HL-60/S4 treated with retinoic acid at 250 ng/mL for 4 days and 3 days (cell line): Measurements from ENCODE around the gene CACNA1B.

ENCODE experiments used
- in situ Hi-C: fragments of 300-500 bp; cut with MboI; formaldehyde crosslinking; loops from 2 replicates; pipeline ENCODE4 v1.7.0; 2022; ENCODE audit warnings: low sequenced_read_pairs

CACNA1B gene

DNA sequence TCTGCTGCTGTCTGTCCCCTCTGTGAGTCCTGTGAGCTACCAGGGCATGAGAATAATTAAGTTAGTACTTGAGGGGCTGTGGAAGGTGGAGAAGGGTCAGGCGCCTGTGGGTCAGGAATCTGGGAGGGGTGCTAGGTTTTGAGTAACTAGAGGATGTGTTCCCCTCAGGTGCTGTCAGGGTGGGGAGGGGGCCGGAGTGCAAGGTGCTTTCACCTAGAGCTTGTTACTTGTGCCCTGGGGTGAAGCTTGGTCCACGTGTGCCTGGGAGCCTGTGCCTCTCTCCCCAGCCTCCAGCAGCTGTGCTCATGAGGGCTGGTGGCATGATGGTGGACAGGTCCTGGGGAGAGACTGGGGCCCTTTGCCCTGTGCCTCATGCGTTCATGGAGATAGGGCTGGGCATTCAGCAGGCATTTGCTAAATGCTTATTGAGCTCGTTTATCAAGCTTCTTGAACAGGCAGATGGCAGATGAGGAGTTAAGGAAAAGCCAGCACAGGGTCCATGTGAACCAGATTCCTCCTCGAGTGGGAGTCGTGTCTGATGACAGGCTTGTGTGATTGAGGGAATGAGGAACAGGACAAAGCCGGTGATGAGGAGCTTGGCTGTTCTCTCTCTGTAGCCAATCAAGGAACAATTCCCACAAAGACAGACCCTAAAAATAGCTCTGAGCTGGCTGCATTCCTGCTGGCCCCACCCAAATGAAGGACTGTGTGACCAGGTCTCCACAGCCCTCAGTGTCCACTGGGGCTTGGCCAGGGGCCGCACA, 40.9 kb downstream of the CACNA1B start:
- in situ Hi-C loops, result no loop called here

DNA sequence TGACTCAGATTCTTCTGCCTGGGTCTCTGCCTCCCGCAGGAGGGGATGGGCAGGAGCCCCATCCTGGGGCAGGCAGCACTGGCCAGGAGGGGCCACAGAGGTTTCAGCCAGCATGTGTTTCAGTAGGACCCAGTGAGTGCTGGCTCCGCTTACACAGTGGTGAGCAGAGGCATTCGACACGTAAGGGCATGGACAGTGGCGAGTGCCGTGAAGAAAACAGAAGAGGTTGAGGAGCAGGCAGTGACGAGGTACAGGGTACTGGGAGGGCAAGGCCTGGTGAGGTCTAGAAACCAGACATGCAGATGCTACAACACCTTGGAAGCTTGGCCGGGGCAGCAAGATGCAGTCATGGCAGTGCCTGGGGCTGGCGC, 41.5 kb downstream of the CACNA1B start:
- in situ Hi-C loops, result no loop called here

DNA sequence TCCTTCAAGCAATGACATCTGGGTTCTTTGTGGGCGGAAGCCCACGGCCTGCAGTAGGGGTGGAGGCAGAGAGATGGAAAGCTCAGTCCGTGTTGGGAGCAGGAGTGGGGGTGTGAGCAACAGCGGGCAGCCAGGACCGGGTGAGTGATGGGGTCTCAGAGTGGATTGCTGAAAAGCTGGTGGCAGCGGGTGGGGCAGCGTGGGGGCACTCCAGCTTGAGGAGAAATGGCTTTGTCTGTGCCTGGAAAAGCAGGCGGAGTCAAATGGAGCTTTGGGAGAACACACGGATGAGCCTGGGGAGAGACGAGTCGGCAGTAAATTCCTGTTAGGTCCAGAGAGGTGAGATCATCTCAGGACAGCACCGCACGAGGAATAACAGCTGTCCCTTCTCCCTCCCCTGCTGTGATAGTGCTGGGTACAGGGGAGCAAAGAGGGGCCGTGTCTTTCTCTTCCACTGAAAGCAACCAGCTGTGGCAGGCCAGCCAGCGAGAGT, 42.1 kb downstream of the CACNA1B start:
- in situ Hi-C loops, result no loop called here

DNA sequence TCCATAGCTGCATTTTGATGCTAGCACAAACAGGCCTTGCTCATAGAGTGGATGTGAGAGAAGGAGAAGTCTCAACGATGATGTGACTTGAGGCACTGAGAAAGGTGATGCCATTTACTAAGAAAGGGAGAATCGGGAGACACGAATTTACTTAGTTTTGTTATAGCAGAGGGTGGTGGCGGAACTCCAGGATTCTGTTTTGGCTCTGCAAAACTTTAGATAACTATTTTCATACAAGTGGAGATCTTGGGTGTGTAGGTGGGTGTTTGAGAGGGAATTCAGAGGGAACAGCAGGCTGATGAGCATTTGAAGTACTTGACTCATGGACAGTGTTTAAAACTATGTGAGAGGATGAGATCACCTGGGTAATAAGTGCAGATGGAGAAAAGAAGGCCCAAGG, 43.2 kb downstream of the CACNA1B start:
- in situ Hi-C loops, result no loop called here

DNA sequence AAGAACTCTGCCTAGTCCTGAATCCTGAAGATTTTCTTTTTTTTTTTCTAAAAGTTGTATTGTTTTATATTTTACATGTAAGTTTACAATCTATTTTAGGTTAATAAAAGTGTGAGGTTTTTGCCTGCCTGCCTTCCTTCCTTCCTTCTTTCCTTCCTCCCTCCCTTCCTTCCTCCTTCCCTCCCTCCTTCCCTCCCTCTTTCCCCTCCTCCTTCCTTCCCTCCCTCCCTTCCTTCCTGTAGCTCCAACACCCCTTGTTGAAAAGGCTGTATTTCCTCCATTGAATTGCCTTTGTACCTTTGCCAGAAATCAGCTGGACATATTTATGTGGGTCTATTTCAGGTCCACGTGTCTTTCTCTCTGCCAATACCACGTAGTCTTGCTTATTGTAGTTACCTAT, 46.6 kb downstream of the CACNA1B start:
- in situ Hi-C loops, result no loop called here

DNA sequence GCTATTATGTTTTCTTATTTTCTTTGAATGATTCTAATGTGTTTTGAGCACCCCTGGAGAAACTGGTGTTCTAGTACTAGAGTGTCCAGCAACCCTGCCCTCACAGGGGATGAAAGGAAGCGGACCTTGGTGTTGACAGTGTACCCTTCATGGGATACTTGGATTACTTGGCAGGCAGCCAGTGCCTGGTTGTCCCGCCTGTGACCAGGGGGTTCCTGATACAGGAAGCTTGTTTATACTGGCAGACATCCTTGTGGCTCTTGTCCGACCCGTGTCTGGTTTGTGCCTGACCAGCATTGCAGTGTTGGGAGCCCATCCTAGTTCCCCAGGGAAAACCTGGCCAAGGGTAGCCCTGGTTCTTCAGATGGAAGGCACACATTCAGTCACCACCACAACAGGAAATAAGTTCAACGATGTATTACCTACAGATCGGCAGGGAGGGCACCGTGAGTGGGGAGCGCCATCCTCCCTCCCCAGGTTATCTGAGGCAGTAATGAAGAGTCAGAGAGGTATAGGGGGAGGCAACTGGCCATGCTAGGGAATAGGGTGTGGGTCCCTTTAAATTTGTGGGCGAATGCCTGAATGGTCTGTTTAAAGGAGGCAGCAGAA, 47.3 kb downstream of the CACNA1B start:
- in situ Hi-C loops, result no loop called here

DNA sequence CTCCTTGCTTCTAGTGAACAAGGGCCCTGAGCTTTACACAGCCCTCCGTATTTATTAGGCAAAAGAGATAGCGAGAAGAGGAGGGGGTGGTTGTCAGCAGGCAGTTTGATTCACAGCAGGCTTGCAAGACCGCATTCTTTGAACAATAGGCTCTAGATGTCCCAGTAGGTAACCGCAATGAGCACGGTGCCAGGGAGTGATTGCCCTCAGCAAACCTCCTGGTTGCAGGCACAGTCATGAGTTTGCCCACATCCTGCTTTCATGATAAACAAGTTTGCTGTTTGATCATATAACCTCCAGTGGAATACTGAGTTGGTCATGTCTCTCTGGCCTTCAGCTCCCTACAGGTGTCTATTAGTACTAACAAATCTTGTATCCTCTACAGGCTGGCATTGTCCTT, 66.1 kb downstream of the CACNA1B start:
- in situ Hi-C loops, result no loop called here

DNA sequence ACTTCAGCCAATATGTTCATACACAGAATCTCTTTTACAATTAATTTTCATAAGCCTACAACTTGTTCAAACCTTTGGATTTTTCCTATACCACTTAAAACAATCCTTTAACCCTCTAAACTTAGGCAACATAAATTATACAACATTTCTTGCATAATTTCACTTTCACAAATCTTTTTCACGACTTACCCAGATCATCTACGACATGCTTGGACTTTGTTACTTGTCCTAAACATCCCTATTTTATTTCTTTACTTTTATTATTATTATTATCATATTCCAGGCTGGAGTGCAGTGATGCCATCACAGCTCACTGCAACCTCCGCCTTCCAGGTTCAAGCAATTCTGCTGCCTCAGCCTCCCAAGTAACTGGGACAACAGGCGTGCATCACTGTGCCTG, 68.0 kb downstream of the CACNA1B start:
- in situ Hi-C loops, result no loop called here

DNA sequence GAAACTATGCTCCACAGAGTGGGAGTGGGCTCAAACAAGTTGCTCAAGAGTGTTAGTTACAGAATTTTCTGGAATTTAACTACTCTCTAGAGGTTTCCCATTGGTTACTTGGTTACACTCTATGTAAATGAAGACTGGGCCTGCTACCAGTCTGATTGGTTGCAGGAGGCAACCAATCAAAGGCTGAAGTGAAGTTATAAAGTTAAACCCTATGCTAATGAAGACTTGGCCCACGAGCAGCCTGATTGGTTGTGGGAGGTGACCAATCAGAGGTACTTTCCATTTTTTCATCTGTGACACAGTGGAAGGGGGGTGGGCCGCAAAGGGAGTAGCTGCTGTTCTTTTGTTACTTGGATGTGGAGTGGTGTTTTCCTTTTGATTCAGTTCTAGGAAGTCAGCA, 69.4 kb downstream of the CACNA1B start:
- in situ Hi-C loops, result no loop called here

DNA sequence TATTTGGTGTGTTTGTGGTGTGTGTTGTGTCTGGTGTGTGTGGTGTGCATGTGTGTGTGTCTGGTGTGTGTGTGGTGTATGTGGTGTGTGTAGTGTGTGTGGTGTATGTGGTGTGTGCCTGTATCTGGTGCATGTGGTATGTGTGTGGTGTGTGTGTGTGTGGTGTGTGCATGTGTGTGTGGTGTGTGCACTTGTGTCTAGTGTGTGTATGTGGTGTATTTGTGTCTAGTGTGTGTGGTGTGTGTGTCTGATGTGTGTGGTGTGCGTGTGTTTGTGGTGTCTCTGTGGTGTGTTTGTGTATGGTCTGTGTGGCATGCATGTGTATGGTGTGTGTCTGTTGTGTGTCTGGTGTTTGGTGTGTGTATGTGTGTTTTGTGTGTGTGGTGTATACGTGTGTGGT, 71.1 kb downstream of the CACNA1B start:
- in situ Hi-C loops, result no loop called here

DNA sequence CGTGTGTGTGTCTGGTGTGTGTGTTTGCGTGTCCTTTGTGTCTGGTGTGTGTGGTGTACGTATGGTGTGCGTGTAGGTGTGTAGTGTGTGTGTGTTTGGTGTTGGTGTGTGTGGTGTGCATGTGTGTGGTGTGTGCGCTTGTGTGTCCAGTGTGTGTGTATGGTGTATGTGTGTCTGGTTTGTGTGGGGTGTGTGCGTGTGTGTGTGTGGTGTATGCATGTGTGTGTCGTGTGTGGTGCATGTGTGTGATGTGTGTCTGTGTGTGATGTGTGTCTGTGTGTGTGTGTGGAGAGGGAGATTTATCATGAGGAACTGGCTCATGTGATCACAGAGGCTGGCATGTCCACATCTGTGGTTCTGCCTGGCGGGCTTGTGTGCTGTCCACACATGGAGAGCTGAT, 71.7 kb downstream of the CACNA1B start:
- in situ Hi-C loops, result no loop called here

DNA sequence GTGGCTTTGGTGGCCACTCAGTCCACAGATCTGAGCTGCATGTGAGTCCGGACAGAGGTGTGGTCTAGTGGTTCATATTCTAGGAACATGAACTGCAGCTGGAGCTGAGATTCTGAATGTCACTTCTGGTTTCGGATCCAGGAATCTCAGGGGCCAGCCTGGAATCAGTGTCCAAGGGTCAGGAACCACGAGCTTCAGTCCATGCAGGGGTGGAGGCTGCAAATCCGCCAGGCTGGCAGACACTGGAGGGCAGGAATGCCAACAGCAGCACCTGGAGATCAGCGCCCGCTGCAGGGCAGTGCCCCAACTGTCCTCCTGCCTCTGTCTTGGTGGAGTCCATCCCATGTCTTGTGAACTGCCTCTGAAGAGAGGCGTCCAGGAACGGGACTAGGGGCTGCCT, 73.5 kb downstream of the CACNA1B start:
- in situ Hi-C loops, result no loop called here

DNA sequence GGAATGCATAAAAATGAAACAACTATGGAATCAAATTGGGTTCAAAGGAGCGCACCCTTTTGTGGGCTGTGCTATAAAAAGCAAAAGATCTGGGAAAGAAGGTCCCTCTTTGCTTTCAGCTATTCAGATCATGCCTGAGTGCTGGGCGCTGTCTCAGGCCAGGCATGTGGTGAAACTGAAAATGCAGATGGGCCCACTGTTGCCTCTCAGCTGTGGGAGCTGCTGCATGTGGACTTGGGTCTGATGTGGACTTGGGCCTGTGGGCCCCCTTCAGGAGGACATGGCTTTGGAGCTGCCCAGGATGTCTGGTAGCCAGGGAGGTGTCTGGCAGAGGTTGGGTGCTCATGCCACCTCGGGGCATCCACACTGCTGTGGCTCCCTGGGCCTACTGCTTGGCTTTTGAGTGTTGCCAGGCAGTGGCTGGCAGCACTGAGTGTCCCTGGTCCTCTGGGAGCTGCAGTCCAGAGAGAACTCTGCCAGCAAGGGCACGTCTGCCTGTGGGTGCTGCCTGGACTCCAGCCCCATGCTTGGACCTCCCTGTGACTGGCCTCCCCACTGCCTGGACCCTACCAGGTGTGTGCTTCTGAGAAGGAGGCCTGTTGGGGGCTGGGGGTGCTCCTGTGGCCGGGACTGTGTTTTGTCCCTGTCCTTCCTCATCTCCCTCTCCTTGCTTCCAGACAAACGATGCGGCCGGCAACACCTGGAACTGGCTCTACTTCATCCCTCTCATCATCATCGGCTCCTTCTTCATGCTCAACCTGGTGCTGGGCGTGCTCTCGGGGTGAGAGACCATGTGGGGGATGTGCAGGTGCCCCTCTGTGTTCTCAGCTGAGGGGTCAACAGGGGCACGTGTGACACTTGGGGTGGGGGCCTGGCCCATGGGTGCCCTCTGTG, 74.3 kb downstream of the CACNA1B start:
- in situ Hi-C loops, result no loop called here

DNA sequence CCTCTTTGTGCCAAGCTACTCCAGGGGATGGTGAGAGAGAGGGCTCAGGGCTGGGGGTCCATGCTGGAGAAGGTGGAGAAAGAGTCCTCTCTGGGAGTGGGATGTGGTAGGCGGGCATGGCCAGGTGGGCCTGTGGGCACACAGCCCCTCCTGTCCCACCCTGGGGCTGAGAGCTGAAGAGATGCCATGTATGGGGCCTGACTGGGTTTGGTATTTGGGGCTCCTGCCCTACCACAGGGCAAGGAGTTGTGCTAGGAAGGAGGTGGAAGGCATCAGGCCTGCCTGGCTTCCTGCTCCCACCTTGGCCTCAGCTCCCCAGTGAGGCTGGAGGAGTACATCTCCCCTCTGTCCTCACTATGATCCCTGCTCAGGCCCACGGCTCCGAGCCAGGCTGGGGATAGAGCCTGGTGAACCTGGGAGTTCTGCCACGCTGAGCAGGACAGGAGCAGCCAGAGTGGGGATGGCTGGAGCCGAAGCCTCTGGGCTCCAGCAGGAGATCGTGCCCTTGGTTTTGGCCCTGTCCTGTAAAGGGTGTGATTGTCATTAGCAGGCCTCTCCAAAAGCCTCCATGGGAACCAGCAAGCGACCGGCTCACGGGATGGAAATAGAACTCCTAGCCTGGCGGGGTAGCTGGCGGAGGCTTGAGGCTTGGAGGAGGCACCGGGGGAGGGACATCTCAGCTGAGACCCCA, 75.5 kb downstream of the CACNA1B start:
- in situ Hi-C loops, result no loop called here

DNA sequence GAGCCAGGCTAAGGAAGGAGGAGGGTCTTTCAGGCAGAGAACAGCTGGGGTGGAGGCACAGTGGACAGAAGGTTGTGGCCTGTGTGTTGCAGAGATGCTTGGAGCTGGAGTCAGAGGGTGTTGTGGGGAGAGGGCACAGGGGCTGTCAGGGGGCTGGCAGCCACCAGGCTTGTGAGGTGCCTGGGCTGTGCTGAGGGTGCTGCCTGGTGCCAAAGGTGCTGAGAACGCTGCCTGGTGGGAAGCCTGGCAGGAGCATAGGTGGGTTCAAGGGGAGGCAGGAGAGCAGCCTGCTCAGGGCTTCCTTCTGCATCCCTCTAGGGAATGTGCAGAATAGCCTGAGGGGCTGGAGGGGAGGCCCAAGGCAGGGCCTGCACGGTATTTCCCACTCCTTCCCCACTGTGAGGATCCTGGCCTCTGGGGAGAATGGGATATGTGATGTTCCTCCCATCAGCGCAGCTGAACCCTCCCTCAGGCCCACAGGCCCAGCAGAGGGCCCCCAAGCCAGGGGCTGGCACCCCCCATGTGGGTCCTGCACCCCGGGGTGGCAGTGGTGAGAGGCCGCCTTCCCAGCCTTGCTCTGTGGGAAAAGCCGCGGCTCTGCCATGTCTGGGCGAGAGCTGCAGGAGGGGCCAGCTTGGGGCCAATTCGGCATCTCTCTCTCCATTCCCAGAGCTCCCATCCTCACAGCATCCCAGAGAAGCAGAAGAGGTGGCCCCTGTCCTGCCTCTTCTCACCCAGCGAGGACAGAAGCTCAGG, 76.3 kb downstream of the CACNA1B start:
- in situ Hi-C loops, result no loop called here

DNA sequence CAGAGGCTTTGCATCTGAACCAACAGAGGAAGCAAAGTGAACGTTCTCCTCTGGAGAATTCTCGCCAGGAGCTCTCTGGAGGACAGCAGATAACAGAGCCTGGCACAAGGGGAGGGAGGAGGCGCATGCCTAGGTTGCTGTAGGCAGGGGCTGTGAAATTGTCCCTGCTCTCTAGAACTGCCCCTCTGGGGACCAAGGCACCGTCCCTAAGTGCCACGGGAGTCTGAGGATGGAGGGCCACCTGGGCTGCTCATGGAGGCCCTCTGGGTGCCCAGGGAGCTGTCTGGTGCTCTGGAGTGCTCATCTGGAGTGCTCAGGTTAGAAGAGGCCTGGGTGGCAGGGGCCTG, 77.6 kb downstream of the CACNA1B start:
- in situ Hi-C loops, result no loop called here

DNA sequence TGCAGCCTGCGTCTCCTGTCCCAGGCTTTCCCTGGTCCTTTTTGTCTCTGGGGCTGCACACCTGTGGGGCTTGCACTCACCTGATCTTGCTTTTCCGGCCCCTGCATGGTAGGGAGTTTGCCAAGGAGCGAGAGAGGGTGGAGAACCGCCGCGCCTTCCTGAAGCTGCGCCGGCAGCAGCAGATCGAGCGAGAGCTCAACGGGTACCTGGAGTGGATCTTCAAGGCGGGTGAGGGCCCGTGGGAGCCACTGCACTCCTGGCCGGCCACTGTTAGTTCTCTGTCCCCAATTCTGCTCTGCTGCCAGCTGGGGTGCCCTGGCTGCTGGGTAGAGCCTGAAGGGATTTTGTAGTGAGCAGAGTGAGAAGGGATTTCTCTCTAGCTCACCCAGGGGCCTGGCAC, 78.0 kb downstream of the CACNA1B start:
- in situ Hi-C loops, result no loop called here

DNA sequence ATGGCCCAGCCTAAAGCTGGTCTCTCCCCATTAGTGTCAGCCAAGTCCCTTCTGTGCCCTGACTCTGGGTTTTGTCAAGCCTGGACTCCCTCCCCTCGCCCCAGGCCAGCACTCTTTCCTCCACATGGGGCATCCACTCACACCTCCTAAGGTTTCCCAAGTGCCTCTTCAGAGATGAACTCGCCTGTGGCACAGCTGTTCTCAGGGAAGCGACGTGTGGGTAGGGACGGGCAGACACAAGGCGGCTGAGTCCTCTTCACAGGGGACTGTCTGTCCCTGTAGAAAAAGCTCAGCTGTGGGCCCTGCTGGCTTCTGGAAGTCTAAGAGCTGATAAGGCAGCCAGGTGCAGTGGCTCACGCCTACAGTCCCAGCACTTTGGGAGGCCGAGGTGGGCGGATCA, 78.5 kb downstream of the CACNA1B start:
- in situ Hi-C loops, result no loop called here

DNA sequence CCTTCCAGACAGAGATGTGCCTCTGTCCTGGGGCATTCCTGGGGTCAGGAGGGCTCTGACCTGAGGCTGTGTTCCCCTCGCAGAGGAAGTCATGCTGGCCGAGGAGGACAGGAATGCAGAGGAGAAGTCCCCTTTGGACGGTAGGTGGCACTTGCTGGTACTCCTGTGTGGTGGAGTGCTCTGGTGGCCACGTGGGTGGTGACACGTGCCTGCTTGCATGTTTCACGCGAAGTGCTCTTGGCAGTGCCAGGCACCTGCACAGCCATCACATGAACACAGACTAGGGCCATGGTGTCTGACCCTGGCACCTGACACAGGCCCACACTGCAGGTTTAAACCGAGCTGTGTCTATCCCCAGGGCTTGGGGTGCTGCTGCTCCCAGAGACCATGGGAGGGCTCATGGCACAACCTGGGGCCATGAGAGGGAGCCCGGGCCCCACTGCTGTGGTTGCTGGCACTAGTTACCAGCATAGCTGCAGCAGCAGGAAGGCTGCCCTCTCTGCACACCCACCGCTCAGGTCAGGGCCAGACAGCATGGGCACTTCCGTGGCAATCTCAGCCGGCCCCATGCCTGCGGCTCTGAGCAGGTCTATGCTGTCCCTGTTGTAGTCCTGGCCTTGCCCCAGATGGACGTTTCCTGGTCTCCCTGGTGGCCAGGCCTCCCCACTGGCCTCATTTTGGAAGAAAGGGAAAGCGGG, 79.3 kb downstream of the CACNA1B start:
- in situ Hi-C loops, result no loop called here
